Spleen (tissue), 7 donors: Measurements from ENCODE around the gene MON2.

ENCODE experiments used
- POLR2A ChIP-seq, 3 donors: fragments of 450-650 bp; IDR thresholded peaks; one replicate each; pipeline ENCODE4 v1.5.1; 2017; ENCODE audit warnings: antibody characterized with exemption in 3 of 3, mild to moderate bottlenecking in 1 of 3
- POLR2AphosphoS5 ChIP-seq, 3 donors: sonication (generic); formaldehyde crosslinking; IDR thresholded peaks; one replicate each; pipeline ENCODE4 v1.5.1; 2017; ENCODE audit warnings: antibody characterized with exemption in 3 of 3
- TF ChIP-seq, protein P1 (sequence below), 11 experiments: fragments of 200-600 bp in 7 of 11; fragments of 450-650 bp in 4 of 11; sonication (generic) in 4 of 11; IDR thresholded peaks in 8 of 11; conservative IDR thresholded peaks in 3 of 11; 1 replicate in 7 of 11; 2 replicates in 4 of 11; pipeline versions ENCODE4 v1.4.0 to v1.8.0; 2016 to 2021; ENCODE audit warnings: antibody characterized with exemption in 11 of 11, inconsistent platforms in 4 of 11, mild to moderate bottlenecking in 1 of 11
- donor health status: DM: no; HTN: no; CAD: no; lungs with moderate emphysema.
- donor health status: DM: no; HTN: no; CAD: no.
- donor health status: DM: no; HTN: no; CAD: no.

DNA sequence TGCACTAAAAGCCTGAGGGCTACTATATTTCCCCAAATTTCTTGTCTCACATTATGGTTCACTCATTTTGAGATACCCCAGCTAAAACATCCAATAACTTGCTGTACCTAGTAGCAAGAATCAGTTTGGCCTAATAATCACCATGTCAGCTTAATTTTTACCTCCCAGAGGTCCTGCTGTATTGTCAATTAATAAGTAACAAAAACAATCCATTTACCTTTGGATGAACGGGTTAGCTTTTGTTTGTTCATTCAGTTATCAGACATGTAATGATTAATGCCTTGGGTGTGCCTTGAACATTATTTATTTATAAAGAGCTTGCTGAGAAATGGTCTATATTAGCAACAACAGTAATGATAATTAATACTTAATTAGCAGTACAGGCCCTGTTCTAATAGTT lies 57.0 kb downstream of the MON2 start:
- TF ChIP-seq, protein P1, sequence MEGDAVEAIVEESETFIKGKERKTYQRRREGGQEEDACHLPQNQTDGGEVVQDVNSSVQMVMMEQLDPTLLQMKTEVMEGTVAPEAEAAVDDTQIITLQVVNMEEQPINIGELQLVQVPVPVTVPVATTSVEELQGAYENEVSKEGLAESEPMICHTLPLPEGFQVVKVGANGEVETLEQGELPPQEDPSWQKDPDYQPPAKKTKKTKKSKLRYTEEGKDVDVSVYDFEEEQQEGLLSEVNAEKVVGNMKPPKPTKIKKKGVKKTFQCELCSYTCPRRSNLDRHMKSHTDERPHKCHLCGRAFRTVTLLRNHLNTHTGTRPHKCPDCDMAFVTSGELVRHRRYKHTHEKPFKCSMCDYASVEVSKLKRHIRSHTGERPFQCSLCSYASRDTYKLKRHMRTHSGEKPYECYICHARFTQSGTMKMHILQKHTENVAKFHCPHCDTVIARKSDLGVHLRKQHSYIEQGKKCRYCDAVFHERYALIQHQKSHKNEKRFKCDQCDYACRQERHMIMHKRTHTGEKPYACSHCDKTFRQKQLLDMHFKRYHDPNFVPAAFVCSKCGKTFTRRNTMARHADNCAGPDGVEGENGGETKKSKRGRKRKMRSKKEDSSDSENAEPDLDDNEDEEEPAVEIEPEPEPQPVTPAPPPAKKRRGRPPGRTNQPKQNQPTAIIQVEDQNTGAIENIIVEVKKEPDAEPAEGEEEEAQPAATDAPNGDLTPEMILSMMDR (IDR thresholded peaks at IDR 0.05 in 8 of 11, conservative IDR thresholded peaks at IDR 0.05 in 3 of 11): no peak
- TF ChIP-seq POLR2AphosphoS5 (IDR thresholded peaks at IDR 0.05) (no peak), POLR2A (IDR thresholded peaks at IDR 0.05) (no peak)
